Smooth muscle cell (in vitro differentiated cells): ENCODE data around the gene STARD10. TPM values are rescaled to one million over a fixed set of nuclear protein-coding genes. Genes with fewer than 3 reads are reported as not detected.

Experiments
- DNase-seq: peaks from one replicate; lab custom pipeline; 2025; ENCODE audit not compliant: unreplicated experiment; lab: John Stamatoyannopoulos, UW
- H2AFZ ChIP-seq: fragments of 200-600 bp; sonication (generic); 2 replicates; pipeline ENCODE4 v1.6.0; 2016; ENCODE audit warnings: antibody characterized with exemption, low read depth, mild to moderate bottlenecking
- H3F3A ChIP-seq: fragments of 200-600 bp; sonication (generic); 2 replicates; pipeline ENCODE4 v1.6.0; 2017; ENCODE audit warnings: antibody characterized with exemption, low read depth
- H3K27ac ChIP-seq: fragments of 200-600 bp; sonication (generic); 2 replicates; pipeline ENCODE4 v1.5.1; 2016; ENCODE audit warnings: low read depth, mild to moderate bottlenecking
- H3K27me3 ChIP-seq: fragments of 200-600 bp; sonication (generic); 2 replicates; pipeline ENCODE4 v1.6.1; 2016; ENCODE audit warnings: low read depth, mild to moderate bottlenecking
- H3K36me3 ChIP-seq: fragments of 200-600 bp; sonication (generic); 2 replicates; pipeline ENCODE4 v1.5.1; 2016; ENCODE audit warnings: low read depth
- H3K4me1 ChIP-seq: fragments of 200-600 bp; sonication (generic); 2 replicates; pipeline ENCODE4 v1.5.1; 2016; ENCODE audit warnings: low read depth
- H3K4me2 ChIP-seq: fragments of 200-600 bp; sonication (generic); 2 replicates; pipeline ENCODE4 v1.6.0; 2016; ENCODE audit warnings: mild to moderate bottlenecking
- H3K4me3 ChIP-seq: fragments of 200-600 bp; sonication (generic); 2 replicates; pipeline ENCODE4 v1.5.1; 2016; ENCODE audit warnings: mild to moderate bottlenecking
- H3K79me2 ChIP-seq: fragments of 200-600 bp; sonication (generic); 2 replicates; pipeline ENCODE4 v1.6.0; 2016; ENCODE audit warnings: low read depth, mild to moderate bottlenecking
- H3K9ac ChIP-seq: fragments of 200-600 bp; sonication (generic); 2 replicates; pipeline ENCODE4 v1.6.0; 2016; ENCODE audit warnings: low read depth
- H3K9me3 ChIP-seq: fragments of 200-600 bp; sonication (generic); replicated peaks from 2 replicates; pipeline ENCODE4 v1.5.1; 2016; ENCODE audit warnings: low read depth
- H4K20me1 ChIP-seq: fragments of 200-600 bp; sonication (generic); 2 replicates; pipeline ENCODE4 v1.6.0; 2016; ENCODE audit warnings: low read depth
- WGBS: methylation state at CpG from one replicate; pipeline ENCODE4 v1.1.7; 2016; ENCODE audit warnings: low lambda C conversion rate; 5-methylcytosine and 5-hydroxymethylcytosine counted together
- polyA plus RNA-seq: library from polyadenylated mRNA; unstranded; fragments of >200 nt; fragmentation: Nextera tagmentation; extraction: Ambion mirVana; gene quantifications from 2 replicates; pipeline ENCODE4 v1.2.1, GENCODE V29; 2016
- total RNA-seq: library from RNA; depleted of rRNA; stranded (reverse); fragments of >200 nt; gene quantifications from 2 replicates; pipeline ENCODE4 v1.2.3, GENCODE V29; 2014
- TF ChIP-seq, protein P1 (sequence below): fragments of 200-600 bp; sonication (generic); IDR thresholded peaks from 2 replicates; pipeline ENCODE4 v1.5.1; 2017; ENCODE audit warnings: borderline replicate concordance, mild to moderate bottlenecking, antibody characterized with exemption; ENCODE audit not compliant: insufficient read depth, poor library complexity, severe bottlenecking

Gene STARD10
- total and polyA plus RNA-seq, 2 experiments from 2014 or later, result 87.7 to 130 TPM

DNA sequence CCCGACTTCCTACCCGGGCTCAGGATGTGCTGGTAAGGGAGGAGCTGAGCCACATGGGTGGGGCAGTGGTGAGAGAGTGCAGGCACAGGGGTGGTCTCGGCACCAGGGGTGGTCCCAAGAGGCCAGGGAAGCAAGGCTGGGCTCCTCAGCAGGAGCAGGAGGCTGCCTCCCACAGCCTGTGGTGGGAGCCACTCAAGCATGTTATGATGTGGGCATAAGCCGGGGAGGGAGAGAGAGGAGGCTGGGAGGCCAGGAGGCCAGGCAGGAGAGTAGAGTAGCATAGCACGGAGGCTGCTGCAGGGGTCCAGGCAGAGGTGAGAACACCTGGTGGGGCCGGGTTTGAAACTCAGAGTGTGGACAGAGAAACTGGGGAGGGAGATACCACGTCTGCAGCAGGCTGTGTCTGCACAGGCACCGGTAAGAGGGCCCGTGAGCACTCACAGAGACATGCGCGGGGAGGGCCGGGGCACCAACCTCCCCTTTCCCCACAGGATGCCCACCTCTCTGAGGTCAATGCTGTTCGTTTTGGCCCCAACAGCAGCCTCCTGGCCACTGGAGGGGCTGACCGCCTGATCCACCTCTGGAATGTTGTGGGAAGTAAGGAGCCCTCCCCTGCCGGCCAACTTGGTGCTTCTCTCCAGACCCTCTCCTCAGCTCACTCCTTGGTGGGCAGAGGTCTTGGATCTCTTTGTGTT is 31.1 kb upstream of the STARD10 start:
- no peak overlapping the region for H3K4me2 ChIP-seq
- H3K9ac ChIP-seq, result no peak overlapping the region
- H3K27ac ChIP-seq, result no peak overlapping the region

DNA sequence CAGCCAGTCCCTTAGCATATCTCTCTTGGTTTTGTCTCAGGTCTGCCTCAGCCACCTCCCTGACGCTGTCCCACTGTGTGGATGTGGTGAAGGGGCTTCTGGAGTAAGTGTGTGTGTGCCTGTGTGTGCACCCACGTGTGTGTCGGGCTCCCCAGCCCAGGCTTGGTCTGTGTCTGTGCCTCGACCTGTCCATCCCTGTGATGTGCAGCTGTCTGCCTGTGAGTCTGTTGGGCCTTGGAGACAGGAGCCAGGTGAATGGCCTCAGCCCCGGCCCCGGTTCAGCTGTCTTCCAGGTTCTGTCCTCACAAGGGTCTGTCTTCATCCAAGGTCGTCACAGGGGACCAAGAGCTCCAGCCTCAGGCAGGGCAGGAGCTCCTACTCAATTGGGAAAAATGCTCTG is 30.2 kb upstream of the STARD10 start:
- Histone ChIP-seq H3K9ac (no peak overlapping the region), H3K9me3 (no peaks in the 10 kb centered on the region), H3K79me2 (no peaks in the 10 kb centered on the region), H3K27me3 (no peaks in the 10 kb centered on the region), H2AFZ (no peak overlapping the region), H3F3A (no peaks in the 10 kb centered on the region), H4K20me1 (no peaks in the 10 kb centered on the region), H3K4me3 (no peak overlapping the region), H3K4me2 (no peak overlapping the region), H3K4me1 (peaks cover 7% of the 10 kb centered on the region), H3K36me3 (no peaks in the 10 kb centered on the region), H3K27ac (no peak overlapping the region)
- TF ChIP-seq, protein P1, sequence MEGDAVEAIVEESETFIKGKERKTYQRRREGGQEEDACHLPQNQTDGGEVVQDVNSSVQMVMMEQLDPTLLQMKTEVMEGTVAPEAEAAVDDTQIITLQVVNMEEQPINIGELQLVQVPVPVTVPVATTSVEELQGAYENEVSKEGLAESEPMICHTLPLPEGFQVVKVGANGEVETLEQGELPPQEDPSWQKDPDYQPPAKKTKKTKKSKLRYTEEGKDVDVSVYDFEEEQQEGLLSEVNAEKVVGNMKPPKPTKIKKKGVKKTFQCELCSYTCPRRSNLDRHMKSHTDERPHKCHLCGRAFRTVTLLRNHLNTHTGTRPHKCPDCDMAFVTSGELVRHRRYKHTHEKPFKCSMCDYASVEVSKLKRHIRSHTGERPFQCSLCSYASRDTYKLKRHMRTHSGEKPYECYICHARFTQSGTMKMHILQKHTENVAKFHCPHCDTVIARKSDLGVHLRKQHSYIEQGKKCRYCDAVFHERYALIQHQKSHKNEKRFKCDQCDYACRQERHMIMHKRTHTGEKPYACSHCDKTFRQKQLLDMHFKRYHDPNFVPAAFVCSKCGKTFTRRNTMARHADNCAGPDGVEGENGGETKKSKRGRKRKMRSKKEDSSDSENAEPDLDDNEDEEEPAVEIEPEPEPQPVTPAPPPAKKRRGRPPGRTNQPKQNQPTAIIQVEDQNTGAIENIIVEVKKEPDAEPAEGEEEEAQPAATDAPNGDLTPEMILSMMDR, result no peak
- no peak for DNase-seq
- WGBS, result 88% methylated on average over 7 of the region's 7 CpGs

More for the DNA sequence above, 31.1 kb upstream of the STARD10 start:
- no peaks in the 10 kb centered on the region for H3K27me3 ChIP-seq
- no peak overlapping the region for H3K4me3 ChIP-seq
- H3K9me3 ChIP-seq, result no peaks in the 10 kb centered on the region
- no peaks in the 10 kb centered on the region for H3K36me3 ChIP-seq
- TF ChIP-seq, protein P1, result no peak
- no peaks in the 10 kb centered on the region for H4K20me1 ChIP-seq
- H3K79me2 ChIP-seq, result no peaks in the 10 kb centered on the region
- no peak for DNase-seq
- H3K4me1 ChIP-seq, result peaks cover 7% of the 10 kb centered on the region
- no peak overlapping the region for H2AFZ ChIP-seq
- WGBS, result 93% methylated on average over 15 of the region's 15 CpGs
- H3F3A ChIP-seq, result no peaks in the 10 kb centered on the region

DNA sequence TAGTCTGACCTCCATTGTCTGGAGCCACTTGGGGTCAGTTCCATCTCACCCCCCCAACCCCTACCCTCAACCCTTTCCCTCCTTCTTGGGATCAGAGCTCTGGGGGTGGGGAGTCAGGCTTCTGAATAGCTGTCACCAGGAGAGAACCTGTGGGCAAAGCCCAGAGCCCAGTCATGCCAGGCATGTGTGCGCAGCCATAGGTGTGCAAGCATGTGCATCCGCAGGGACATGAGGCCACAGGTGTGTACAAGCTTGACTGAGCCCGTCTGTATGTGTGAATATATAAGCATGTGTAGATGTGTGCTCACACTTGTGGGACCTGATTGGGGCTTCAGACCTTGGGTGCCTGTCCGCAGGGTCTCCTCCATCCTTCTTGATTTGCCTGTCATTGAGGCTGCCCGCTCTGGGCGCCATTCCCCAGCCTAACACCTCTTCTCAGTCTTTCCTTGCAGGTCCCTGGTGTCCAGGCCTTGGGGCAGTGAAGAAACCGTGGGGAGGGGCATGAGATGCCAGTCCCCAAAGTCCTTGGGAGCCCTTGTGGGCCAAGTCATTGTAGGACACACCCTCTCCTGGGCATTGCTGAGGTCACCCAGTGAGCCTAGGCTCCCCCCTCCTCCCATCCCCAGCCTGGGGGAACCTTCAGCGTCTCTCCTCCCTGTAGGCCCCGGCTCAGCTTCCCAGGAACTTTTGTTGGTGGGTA is 29.4 kb upstream of the STARD10 start:
- H3K4me2 ChIP-seq, result no peak overlapping the region
- TF ChIP-seq, protein P1, result no peak
- no peaks in the 10 kb centered on the region for H3K27me3 ChIP-seq
- H3K9ac ChIP-seq, result no peak overlapping the region
- no peak for DNase-seq
- H2AFZ ChIP-seq, result no peak overlapping the region
- no peak overlapping the region for H3K4me3 ChIP-seq
- H4K20me1 ChIP-seq, result no peaks in the 10 kb centered on the region
- no peak overlapping the region for H3K27ac ChIP-seq
- no peaks in the 10 kb centered on the region for H3K79me2 ChIP-seq
- H3K9me3 ChIP-seq, result no peaks in the 10 kb centered on the region
- H3K4me1 ChIP-seq, result peaks cover 7% of the 10 kb centered on the region
- 98% methylated on average over 9 of the region's 9 CpGs for WGBS
- H3K36me3 ChIP-seq, result no peaks in the 10 kb centered on the region
- no peaks in the 10 kb centered on the region for H3F3A ChIP-seq
